ENCODE measurements around the gene KDF1.

Gene KDF1

DNA sequence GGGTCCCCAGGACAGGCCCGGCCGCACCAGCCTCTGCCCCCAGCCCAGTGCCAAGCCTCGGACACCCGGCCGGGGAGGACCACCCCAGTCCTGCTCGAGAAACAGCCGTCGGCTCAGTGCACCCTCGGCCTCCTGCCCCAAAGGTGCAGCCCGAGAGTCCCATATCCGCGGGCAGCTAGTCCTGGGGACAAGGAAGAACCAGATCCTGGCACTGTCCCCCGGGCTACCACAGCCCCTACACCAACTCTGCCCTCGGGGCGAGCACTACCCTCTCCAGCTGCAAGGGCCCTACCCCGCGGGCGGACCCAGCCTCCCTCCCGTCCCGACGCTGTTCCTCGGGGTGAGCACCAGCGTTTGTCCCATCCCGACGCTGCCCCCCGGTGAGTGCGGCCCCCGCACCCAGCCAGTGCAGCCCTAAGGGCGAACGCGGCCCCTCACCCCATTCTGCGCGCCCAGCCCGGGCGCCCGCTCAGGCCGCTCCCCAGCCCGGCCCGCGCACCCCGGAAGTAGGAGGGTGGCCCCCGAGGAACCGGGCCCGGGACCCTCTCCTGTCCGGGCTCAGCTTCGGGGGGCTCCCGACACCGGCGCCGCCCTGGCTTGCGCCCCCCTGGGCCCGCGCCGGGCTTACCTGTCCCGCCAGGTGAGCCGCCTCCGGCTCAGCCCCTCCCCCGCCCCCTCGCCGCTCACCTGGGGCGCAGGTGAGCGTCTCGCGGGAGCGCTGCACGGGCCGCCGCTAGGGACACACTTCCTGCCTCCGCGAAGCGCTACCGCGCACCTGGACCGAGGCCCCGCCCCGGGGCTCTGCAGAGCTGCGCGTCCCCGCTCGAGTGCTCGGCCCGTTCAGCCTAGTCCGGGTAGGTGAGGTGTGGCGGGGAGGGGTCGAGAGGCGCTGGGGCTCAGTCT is at the start of gene KDF1:
Gene KDF1 (minus strand): TSS at position 747 of the 903 bp plus-strand sequence. CDS start 8,088 bp downstream, outside the sequence.
- peak; percentile 74 for DNase-seq (ENCODE audit: low spot score)

DNA sequence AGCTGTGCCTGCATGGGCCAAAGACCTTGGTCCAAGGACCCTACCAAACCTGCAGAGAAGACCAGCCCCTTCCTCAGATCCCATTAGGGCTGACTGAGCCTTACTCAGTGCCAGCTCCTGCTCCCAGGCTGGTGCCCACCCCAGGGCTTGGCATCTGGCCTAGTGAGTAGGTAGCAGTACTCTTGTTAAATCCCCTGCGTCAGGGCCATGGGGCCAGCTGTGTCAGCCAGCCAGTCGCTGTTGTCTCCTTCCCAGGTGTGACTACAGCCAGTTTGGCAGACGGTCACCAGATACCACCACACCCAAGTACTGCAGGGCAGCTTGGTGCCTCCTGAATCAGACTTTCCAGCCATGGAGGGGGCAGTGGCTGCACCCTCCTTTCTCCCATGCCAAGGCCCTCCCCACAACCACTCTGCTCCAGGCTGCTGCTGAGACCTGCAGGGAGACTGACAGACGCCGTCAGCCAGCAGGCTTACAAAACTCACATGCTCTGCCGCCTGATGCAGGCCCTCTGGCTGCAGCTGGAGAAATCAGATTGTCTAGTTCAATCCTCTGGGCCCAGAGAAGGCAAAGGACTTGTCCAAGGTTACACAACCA is 49.4 kb upstream of the KDF1 start:
- no peak for DNase-seq (ENCODE audit: low spot score)

DNA sequence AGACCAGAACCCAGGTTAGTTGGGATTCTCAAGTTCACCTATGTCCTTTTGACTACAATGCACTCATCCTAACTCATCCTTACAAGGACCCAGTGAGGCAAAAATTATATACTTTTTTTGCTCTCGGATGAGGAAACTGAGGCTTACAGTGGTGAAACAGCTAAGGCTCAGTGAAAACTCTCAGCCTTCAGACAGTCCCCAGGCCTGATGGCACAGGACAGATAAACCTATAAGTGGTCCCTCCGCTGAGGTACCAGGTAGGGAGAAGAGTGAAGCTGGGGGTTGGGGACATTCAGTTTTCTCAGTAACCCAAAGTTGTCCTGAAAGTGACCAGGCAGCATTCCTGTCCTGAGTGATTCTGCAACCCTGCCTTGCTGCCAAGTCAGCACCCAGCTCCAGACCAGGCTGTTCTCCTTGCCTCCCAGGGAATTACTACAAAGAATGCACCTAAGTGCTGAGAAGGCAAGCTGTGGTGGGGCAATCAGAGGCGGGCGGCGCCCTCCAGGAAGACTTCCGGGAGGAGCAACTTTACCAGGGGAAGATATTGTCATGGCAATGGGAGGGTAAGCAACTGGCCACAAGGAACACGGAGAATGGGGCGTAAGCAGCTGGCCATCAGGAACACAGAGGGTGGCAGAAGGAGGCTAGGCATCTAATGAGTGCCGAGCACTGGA is 47.8 kb upstream of the KDF1 start:
- DNase-seq (ENCODE audit: low spot score): no peak

DNA sequence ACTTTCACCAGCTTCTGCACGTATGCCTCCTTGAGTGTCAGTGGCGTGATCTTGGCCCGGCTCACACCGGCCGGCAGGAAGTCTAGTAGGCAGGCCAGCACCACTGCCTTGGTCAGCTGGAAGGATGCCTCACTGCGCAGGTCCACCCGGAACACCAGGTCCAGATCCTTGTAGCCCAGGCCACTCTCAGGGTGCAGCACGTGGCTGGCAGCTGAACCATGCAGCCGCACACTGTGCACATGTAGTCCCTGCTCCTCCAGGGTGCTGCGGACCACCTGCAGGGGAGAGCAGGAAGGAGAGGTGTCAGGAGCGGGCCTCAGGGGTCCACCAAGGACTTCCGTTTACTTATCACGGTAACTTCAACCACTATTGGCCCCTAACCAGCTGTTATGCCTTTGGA is 46.4 kb upstream of the KDF1 start:
- no peak for DNase-seq (ENCODE audit: low spot score)

DNA sequence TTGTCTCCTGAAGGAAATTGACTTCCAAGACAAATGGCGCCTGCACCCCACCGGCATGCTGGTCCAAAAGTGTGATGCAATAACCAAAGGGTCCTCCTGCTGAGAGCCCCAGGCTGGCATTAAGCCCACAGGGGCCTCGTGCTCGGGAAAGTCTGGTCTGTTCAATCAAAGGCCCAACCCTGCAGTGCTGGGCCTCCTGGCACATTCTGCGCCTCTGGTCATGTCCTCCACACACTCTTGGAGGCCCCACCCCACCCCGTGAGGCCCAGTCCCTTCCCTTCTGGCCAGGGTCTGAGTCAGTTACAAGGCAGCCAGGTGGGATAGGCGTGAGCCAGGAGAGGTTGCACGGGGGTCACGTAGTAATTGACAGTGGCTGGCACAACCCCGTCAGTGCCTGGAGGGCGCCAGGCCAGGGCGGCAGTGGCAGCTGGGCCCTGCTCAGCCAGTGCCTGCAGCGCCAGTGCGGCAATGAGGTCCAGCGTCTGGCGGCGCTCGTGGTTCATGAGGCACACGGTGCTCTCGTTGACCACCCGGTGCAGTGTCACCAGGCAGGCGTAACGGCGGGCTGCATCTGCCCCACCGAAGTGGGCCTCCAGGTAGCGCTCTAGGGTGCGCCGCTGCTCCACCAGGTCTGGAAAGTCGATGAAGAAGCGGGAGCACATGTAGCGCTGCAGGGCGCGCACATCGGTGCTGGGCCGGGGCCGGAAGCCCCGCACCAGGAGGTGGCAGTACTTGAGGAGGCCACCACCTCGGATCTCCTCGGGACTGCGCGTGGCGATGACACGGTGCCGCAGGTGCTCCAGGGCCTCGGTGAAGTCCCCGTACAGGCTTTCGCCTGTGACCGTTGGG is 45.6 kb upstream of the KDF1 start:
- no peak for DNase-seq (ENCODE audit: low spot score)

GRCh38 chr1:27005166-27005530 is 44.9 kb upstream of the KDF1 start:
- DNase-seq (ENCODE audit: low spot score): no peak

DNA sequence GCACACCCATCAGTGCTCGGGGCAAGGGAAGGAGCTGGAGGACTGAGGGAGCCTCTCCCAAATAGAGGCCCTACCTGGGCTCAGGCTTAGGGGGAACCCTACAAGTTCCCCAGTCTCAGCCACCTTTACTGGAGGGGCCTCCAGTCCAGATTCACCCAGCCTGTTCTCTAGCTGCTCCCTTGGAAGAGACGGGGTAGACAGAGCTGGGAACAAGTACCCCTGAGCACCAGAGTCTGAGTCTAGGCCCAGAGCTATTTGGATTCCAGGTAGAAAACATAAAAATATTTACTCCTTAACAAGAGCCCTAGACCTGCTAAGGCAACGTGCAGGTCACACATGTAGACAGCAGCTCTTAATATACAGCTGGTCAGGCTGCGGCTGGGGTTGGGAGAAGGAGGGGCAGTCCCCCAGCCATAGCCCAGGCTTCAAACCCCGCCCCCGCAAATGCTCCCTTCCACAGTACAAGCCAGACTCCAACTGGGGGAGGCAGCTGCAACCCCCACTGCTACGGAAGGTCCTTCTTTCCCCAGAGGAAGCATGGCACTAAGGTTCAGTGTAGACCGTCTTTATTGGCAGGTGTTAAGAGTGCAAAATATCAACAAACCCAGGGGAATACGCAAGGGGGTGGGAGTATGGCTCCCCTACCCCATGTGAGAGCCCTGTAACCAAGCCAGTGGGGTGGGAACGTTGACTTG is 44.4 kb upstream of the KDF1 start:
- no peak for DNase-seq (ENCODE audit: low spot score)

GRCh38 chr1:27003745-27004470 is 43.6 kb upstream of the KDF1 start:
- DNase-seq (ENCODE audit: low spot score): no peak

GRCh38 chr1:27001570-27002360 is 41.5 kb upstream of the KDF1 start:
- DNase-seq (ENCODE audit: low spot score): peak; percentile 79

GRCh38 chr1:27000817-27001460 is 40.7 kb upstream of the KDF1 start:
- DNase-seq (ENCODE audit: low spot score): no peak

DNA sequence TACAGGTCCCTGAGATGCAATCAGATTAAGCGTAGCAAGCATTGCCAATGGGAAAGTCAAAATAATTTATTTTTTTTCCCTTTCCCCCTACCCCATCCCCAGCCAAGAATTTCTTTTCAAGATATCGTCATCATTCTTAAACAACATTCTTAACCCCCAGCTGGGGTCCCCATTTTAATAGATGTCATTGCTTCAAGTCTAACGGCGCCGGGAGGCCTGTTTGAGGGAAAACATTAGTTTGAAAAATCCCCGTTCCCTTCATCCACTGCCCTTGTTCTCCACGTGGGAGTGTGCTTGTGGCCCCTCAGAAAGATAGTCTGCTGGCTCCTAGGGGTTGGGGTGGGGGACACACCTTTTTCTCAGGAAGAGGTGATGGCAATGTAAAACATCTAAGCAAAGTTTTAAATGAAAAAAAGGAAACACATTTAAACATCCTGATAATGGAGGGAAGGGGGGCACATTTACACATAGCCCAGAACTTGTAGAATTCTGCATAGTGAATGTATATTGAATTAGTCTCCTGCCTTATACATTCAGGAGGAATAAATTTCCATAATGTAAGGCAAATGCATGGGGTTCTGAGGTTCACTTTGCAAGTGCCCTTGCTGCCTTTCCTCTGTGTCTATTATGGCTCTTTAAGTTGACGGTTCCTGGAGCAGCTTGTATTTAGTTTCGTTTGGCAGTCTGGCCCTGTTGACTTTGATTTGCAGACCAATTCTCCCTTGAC is 40.0 kb upstream of the KDF1 start:
- DNase-seq (ENCODE audit: low spot score): no peak

DNA sequence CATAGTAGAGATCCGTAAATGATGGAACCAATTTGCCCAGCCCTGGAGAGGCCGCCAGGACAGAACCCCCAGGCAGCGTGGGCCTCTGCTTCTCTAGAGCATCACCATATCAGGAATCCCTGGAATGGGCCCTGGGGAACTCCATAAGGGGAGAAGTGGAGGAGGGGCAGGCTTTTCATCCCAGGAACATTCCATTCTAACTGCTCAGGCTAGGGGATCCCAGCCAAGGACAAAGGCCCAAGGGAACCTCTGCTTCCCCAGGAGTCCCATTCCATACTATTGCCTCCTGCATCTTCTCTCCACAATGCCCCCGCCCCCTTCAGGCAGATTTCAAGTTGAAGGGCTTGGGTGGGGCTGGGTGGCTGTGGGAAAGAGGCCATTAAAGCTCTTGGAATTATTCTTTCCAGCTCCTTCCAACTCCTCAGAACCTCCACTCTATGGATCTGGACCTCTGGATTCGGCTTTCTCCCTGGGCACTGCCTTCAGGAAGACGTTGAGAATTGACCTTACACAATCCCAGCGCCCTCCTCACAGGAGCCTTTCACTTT is 39.2 kb upstream of the KDF1 start:
- no peak for DNase-seq (ENCODE audit: low spot score)

DNA sequence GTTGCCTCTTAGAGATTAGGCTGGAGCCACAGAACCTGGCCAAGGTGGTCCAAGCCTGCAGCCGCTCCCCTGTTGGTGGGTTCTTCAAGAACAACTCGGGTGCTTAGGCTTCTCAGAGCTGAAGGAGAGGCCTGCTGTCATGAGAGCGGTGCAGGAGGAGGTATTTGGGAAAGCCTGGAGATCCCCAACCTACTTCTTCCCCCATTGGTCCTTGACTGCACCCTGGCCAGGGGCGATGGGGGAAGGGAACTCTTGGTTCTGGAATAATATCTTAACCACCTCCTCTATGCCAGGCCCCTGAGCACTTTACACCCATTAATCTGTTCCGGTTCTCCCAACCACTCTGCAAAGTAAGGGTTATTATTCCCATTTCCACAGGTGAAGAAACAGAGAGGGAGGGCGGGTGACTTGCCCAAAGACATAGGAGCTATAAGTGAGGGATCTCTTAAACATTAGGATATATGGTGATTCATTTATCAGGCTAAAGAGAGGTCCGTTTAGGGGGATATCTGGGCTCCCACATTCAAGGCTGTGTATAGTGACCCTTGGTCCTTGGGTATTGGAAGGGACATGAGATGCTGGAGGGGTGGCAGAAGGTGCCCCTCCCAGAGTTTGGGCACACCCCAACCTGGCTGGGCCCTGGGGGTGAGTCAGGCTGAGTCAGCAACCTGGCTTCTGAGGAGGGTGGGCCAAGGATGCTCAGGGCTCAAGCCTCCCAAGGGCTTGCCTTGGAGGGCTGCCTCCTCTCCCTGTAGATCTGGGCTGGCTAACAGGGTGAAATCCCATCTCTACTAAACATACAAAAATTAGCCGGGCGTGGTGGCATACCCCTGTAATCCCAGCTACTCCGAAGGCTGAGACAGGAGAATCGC is 38.4 kb upstream of the KDF1 start:
- DNase-seq (ENCODE audit: low spot score): no peak

GRCh38 chr1:26996665-26997064 is 36.4 kb upstream of the KDF1 start:
- no peak for DNase-seq (ENCODE audit: low spot score)

DNA sequence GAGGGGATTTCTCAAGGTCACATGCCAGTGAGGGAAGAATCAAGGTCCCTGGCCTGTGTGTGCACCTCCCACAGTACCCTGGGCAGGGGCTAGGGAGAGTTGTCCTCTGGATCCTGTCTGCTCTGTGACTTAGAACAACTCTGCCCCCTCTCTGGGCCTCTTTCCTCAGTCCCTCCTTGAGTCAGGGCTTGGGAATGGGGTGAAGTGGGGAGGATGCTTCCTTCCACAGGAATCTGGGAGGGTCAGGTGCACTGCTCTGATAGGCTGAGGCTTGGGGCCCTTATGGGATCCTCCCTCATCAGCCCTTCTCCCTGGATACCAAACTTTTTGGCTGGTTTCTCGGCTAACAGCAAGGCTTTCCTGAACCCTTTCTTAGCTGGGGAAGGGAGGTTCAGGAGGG is 35.8 kb upstream of the KDF1 start:
- DNase-seq (ENCODE audit: low spot score): no peak

DNA sequence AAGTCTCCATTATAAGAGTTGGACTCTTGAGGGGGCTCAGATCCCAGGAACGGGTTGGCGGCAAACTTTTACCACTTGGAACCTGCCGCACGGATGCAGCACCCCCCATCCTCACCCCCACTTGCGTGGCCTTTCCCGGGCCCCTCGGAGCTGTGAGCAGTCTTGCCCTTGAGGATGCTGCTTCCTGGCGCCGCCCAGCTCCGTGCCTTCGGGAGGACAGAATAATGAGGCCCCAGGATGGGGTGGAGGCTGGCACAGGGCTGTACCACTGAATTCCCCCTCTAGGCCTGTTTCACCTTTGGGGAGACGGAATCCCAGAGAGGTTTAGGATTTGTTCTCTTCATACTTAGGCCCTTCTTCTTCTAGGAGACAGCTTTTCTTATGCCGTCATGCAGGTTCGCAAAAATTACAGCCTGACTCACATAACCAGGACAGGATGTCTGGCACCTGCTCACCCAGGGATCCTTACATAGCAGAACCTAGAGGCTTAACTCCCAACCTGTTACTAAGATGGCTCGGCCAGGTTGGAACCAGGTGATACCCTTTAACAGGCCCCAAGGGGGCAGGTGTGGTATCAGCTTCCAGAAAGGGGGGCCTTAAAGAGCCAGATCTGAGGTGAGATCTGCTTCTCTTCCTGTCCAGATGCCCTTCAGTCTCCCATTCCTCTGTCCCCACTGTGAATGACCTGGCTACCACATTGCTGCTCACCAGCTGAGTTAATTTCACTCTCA is 34.7 kb upstream of the KDF1 start:
- DNase-seq (ENCODE audit: low spot score): no peak
